ENCODE results near the gene SRSF8. TPM values are rescaled to one million over a fixed set of nuclear protein-coding genes. Genes with fewer than 3 reads are reported as not detected.

SRSF8 gene
- total RNA-seq, 1 donor from 2014 or later, result 19.0 TPM

- intact Hi-C loops (cut with micrococcal nuclease), result no loop called here
- peaks cover 4% of the 10 kb centered on the region for H3K36me3 ChIP-seq
- TF ChIP-seq, protein P1, sequence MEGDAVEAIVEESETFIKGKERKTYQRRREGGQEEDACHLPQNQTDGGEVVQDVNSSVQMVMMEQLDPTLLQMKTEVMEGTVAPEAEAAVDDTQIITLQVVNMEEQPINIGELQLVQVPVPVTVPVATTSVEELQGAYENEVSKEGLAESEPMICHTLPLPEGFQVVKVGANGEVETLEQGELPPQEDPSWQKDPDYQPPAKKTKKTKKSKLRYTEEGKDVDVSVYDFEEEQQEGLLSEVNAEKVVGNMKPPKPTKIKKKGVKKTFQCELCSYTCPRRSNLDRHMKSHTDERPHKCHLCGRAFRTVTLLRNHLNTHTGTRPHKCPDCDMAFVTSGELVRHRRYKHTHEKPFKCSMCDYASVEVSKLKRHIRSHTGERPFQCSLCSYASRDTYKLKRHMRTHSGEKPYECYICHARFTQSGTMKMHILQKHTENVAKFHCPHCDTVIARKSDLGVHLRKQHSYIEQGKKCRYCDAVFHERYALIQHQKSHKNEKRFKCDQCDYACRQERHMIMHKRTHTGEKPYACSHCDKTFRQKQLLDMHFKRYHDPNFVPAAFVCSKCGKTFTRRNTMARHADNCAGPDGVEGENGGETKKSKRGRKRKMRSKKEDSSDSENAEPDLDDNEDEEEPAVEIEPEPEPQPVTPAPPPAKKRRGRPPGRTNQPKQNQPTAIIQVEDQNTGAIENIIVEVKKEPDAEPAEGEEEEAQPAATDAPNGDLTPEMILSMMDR (IDR thresholded peaks at IDR 0.05; ENCODE audit: borderline replicate concordance), result no peak
- DNase-seq, result no peak
- peaks cover 60% of the 10 kb centered on the region for H3K4me1 ChIP-seq
- no peaks in the 10 kb centered on the region for H3K27me3 ChIP-seq (ENCODE audit: low read depth)
- no peak overlapping the region for H3K27ac ChIP-seq (replicated peaks)
- H3K4me3 ChIP-seq, result no peak overlapping the region
- no peaks in the 10 kb centered on the region for H3K9me3 ChIP-seq (replicated peaks)
Observed at GRCh38 chr11:95070471-95070870, 3.8 kb downstream of the SRSF8 start.

- Histone ChIP-seq H3K9me3 (replicated peaks) (no peaks in the 10 kb centered on the region), H3K4me1 (peaks cover 45% of the 10 kb centered on the region), H3K27me3 (ENCODE audit: low read depth) (no peaks in the 10 kb centered on the region), H3K36me3 (peaks cover 4% of the 10 kb centered on the region), H3K4me3 (no peak overlapping the region), H3K27ac (replicated peaks) (no peak overlapping the region)
- intact Hi-C loops (cut with micrococcal nuclease), result no loop called here
- TF ChIP-seq, protein P1 (IDR thresholded peaks at IDR 0.05; ENCODE audit: borderline replicate concordance), result no peak
- no peak for DNase-seq
Observed at GRCh38 chr11:95072948-95073347, 6.2 kb downstream of the SRSF8 start.

DNA sequence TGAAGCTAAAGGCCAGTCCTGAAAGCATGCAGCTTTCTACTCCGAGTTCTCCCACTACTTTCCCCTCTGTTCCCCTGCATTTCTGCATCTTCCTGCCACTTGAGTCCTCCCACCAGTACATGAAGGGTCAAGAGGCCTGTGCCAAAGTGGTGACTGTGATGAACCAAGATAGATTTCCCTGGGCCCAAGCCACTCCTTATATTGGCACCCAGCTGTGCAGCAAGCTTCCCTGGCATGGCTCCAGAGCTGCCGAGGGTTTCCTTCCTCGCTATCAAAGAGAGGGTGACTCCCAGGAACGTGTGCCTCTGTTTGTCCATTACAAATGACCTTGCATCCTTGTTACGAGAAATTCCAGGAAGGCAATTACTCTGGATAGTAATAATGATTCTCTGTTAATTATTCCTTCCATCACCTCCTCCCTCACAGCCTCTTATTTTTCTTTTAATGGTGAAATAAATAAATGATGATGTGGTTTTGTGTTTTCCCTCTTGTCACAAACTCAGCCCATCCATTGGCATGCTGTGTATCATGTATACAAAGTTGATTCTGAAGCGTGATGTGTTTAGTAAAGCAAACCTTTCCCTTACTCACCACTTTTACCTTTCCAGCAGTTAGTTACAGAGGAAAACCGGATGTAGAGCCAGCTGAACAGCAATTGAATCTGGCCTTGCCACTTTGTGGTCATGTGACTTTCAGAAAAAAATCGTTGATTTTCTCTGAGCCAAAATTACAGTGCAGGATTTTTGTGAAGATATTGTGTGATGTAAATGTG lies 8.3 kb downstream of the SRSF8 start:
- no peaks in the 10 kb centered on the region for H3K27me3 ChIP-seq (ENCODE audit: low read depth)
- peaks cover 28% of the 10 kb centered on the region for H3K4me1 ChIP-seq
- intact Hi-C loops (cut with micrococcal nuclease), result no loop called here
- DNase-seq, result peak; percentile 78
- H3K4me3 ChIP-seq, result no peak overlapping the region
- peak overlapping the region; percentile 57 for H3K27ac ChIP-seq (replicated peaks)
- TF ChIP-seq, protein P1 (IDR thresholded peaks at IDR 0.05; ENCODE audit: borderline replicate concordance), result no peak
- no peaks in the 10 kb centered on the region for H3K9me3 ChIP-seq (replicated peaks)
- H3K36me3 ChIP-seq, result peaks cover 4% of the 10 kb centered on the region

DNA sequence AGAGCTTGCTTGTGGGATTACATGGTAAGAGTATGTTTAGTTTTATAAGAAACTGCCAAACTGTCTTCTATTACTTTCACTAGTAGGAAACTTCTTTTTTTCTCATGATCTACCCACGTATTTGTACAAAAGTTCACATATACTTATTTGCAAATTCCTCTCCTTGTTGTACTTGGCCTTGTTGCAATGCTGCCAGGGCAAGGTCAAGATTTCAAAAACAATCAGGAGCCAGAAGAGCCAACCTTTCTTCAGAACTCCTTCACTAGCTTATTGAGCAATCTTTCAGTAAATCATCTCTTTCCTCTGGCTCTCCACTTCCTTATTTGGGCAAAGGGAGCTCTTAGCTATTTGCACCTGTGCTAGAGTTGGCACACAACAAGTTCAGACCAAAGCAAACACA lies 9.7 kb downstream of the SRSF8 start:
- peak overlapping the region; percentile 57 for H3K27ac ChIP-seq (replicated peaks)
- peaks cover 30% of the 10 kb centered on the region for H3K4me1 ChIP-seq
- TF ChIP-seq, protein P1 (IDR thresholded peaks at IDR 0.05; ENCODE audit: borderline replicate concordance), result no peak
- intact Hi-C loops (cut with micrococcal nuclease), result no loop called here
- no peaks in the 10 kb centered on the region for H3K9me3 ChIP-seq (replicated peaks)
- peaks cover 4% of the 10 kb centered on the region for H3K36me3 ChIP-seq
- DNase-seq, result no peak
- no peaks in the 10 kb centered on the region for H3K27me3 ChIP-seq (ENCODE audit: low read depth)
- no peak overlapping the region for H3K4me3 ChIP-seq

DNA sequence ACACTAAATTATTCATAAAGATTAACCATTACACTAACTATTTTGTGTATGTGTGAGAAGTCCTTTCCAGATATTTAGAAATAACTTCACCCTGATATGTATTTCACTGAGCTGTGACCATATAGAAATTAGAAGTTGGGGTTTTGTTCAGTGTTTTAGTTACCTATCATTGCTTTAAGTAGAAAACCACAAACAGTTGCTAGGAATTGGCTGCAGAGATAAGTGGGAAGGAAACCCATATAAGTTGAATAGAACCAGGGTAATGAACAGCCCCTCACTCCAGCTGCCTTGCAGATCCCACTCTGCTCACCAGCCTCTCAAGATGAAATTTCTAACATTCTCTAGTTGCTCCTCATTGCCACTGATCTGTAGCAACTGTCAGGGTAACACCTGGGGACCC lies 10.3 kb downstream of the SRSF8 start:
- H3K27ac ChIP-seq (replicated peaks), result no peak overlapping the region
- H3K4me3 ChIP-seq, result no peak overlapping the region
- intact Hi-C loops (cut with micrococcal nuclease), result no loop called here

More for the DNA sequence above, 10.3 kb downstream of the SRSF8 start:
- no peak for DNase-seq
- H3K36me3 ChIP-seq, result peaks cover 4% of the 10 kb centered on the region
- TF ChIP-seq, protein P1 (IDR thresholded peaks at IDR 0.05; ENCODE audit: borderline replicate concordance), result no peak
- H3K27me3 ChIP-seq (ENCODE audit: low read depth), result no peaks in the 10 kb centered on the region
- H3K4me1 ChIP-seq, result peaks cover 36% of the 10 kb centered on the region
- no peaks in the 10 kb centered on the region for H3K9me3 ChIP-seq (replicated peaks)

Measured in left ventricle myocardium inferior (tissue), 1 donor.